Fibroblast of skin of back (primary cell): ENCODE measurements around the gene PBX4.
"Not testable (repeated sequence)": the region's sequence is repeated elsewhere in the genome, so short reads cannot be mapped to it uniquely, and the experiment has no call there.

Source experiments
- DNase-seq: peaks from one replicate; pipeline ENCODE4 v3.0.0-alpha.2; 2013

The PBX4 gene

DNA sequence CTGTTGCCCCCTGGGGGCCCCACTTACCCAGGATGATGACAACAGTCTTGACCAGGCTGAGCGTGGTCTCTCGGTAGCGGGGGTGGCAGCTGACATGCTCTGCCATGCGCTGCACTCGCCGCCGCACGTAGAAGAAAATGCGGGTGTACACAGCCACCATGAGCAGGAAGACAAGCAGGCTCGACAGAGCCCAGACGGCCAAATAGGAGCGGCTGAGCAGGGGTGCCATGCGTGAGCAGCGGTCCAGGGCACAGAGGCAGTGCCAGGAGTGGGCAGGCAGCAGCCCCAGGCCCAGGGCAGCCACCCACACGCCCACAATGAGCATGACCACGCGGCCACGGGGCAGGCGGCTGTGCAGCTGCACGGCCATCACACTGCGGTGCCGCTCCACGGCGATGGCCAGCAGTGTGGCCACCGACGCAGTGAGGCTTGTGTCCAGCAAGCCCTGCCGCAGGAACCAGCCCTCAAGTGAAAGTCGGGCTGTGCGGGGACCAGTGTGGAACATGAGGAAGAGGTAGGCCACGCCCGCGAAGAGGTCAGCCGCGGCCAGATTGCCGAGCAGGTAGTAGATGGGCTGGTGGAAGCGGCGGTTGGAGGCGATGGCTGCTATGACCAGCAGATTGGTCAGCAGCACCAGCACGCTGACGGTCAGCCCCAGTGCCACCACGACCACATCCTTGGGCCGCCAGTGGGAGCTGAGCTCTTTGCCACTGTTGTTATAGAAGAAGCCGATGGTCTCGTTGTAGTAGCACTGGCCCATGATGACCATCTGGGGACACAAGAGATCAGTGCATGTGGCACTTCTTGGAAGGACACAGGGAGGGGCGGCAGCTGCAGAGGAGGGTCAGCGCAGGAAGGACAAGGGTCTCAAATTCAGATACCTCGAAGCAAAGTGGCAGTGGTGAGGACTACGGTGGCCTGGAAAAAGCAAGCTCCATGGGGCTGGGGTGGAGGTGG, 8.3 kb upstream of the PBX4 start:
- DNase-seq: no peak

DNA sequence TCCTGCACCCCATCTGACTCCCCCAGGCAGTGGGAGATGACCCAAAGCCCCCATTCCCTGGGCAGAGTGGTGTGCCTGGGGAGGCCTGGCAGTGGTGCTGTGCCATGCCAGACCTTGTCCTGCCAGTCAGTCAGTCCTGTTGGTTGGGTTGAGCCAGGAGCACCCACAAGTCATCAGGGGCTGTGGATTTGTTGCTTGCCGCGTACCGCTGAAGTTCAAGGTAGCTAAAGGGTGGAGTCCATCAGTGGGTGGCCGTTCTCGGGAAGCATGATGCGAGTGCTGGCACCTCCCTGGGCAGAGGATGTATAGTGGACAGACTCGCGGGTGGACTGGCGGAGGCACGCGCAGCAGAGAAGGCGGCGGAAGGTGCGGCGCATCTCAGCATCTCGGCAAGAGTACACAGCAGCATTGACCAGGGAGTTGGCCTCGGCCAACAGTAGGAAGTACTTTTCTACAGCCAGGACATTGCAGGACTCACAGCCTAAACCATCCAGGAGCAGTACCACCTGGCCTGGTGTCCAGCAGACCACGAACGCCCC, 5.6 kb upstream of the PBX4 start:
- DNase-seq: no peak

DNA sequence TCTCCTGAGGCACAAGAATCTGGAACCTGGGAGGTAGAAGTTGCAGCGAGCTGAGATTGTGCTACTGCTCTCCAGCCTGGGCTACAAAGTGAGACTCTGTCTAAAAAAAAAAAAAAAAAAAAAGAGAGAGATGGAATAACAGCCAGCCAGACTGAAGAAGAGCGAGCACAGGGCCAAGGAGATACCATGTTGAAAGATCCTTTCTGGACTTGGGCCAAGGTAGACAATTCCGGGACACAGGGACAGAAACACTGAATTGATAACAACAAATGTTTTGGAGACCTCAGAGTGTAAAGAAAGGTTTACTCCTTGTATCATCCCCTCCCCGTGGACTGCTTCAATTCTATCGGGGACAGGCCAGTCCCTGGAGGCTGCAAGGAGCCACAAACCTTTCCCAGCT, 4.9 kb upstream of the PBX4 start:
- no peak for DNase-seq

DNA sequence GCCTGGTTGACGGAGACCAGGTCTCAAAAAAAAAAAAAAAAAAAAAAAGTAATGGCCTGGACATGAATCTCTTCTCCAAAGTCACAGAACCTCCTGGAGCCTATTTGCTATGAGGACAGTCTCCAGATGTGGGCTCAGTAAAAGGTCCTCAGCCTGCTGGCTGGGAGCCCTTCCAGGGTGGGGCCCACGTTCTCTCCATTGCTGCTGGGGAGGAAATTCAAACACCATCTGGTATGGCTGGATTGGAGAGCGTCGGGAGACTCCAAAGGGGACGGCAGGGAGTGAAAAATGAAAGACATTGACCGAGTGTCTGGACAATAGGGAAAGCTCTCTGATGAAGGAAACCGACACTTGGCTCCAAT, 1.3 kb upstream of the PBX4 start:
- no peak for DNase-seq

DNA sequence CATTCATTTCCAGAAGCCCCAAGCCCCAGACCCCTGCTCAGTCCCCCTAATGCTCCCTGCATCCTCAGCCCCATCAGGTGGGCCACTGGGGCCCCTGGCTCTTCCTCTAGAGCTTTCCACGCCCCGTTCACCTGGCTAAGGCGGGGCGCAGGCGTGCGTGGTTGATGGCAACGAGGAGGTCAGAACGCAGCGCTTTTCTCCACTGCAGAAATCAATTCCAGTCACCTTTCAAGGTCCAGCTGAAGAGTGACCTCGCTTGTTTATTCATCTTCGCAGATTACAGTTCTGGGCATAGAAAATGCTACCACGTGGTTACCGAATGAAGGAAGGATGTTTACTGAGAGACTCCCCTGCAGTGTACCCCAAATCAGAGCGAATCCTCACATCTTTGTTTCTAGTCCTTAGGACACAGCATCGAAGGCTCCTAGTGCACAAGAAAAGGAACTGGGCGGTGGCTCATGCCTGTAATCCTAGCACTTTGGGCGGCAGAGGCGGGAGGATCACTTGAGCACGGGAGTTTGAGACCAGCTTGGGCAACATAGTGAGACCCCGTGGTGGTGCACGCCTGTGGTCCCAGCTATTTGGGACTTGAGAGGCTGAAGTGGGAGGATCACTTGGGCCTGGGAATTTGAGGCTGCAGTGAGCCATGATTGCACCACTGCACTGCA, 828 bp upstream of the PBX4 start:
- DNase-seq: no peak

DNA sequence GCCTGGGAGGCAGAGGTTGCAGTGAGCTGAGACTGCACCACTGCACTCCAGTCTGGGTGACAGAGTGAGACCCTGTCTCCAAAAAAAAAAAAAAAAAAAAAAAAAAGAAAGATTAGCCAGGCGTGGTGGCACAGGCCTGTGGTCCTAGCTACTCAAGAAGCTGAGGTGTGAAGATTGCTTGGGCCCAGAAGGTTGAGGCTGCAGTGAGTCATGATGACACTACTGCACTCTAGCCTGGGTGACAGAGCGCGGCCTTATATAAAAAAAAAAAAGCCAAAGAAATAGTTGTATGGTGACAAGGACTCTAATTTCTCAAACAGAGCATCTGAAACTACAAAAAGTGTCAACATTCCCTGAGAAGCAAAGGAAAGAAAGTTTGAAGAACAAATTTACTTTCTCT, 3.4 kb downstream of the PBX4 start:
- peak; percentile 80 for DNase-seq

DNA sequence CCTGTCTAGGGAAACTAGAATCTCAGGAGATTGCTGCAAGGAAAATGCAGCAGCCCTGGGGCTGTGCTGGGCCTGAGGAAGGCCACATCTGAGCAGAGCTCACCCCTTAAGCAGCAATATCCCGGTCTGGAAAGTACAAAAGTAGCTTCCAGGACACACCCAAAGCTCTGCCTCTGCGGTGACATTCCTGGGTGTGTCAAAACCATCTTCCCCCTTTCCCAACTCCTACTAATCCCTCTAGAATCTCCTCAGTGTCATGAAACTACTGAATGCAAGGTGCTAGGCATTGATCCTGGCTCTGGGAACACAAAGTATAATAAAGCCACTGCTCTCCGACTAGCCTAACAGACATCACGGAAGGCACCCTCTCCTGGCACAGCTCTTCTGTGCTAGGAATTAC, 5.0 kb downstream of the PBX4 start:
- peak; percentile 70 for DNase-seq

DNA sequence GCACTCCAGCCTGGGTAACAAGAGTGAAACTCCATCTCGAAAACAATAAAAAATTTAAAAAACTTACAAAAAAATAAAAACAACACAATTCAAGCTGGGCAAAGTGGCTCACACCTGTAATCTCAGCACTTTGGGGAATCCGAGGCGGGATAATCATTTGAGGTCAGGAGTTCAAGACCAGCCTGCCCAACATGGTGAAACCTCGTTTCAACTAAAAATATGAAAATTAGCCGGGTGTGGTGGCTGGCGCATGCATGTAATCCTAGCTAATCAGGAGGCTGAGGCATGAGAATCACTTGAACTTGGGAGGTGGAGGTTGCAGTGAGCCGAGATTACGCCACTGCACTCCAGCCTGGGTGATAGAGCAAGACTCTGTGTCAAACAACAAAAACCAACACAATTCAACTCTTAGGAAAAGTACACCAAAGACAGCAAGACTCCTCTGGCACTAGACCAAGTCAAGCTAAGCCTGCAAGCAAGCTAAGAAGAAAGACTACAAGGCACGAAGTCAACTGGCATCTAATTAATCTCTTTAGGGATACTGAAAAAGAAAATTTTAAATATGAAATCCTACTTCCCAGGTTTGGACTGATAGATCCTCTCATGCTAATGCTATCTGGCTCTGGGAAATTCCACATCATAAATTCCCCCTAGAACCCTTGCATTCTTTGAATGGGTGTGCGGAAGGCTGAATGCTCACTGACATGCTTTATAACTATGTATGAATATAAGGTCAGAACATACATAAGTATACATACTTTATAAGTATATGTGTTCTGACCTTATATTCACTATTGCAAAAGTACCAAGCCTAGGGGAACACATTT, 7.9 kb downstream of the PBX4 start:
- peak; percentile 32 for DNase-seq

DNA sequence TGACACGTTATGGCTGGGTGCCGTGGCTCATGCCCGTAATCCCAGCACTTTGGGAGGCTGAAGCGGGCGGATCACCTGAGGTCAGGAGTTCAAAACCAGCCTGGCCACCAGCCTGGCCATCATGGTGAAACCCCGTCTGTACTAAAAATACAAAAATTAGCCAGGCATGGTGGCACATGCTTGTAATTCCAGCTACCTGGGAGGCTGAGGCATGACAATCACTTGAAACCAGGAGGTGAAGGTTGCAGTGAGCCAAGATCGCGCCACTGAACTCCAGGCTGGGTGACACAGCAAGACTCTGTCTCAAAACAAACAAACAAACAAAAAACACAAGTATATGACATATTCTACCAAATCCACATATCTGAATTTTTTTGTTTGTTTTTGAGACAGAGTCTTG, 11.8 kb downstream of the PBX4 start:
- DNase-seq: not testable (repeated sequence)

DNA sequence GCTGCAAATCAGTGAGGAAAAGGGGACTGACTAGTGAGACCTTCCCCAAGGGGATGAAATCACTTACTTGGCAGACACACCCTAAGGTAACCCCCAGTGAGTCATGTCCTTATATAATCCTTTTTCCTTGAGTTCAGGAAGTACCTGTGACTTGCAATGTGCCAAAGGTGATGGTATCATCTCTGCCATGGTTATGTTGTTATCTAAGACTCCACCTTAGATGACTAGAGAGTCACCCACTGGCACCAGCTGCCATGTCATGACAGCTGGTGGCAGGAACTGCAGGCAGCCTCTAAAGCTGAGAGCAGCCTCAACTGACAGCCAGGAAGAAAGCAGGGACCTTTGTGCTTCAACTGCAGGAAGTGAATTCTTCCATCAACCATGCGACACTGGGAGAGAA, 12.5 kb downstream of the PBX4 start:
- DNase-seq: no peak

DNA sequence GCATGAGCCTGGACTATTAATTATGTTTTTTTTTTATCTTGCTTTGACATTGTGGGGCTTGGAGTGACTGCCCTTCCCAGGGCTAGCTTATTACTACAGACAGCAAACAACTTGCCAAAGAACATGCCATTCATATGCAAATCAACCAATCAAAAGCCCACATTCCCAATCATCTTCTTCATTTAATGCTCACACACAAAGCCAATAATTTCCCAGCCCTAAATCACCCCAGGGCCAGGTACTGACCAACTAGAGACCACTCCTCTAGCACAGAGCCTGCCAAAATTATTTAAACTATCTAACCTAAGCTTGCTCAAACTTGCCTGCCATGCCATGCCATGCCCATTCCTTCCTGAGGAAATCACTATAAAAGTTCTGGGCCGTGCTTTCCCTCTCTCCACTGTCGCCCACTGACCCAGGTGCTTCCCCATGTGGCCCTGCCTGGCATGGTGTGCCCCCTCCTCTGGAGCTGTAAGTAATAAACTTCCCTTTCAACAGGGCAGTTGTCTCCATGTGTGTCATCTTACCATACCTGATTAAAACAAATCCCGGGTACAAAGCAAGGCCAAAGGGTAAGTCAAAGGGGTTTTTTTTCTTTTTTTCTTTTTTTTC, 15.7 kb downstream of the PBX4 start:
- DNase-seq: no peak

DNA sequence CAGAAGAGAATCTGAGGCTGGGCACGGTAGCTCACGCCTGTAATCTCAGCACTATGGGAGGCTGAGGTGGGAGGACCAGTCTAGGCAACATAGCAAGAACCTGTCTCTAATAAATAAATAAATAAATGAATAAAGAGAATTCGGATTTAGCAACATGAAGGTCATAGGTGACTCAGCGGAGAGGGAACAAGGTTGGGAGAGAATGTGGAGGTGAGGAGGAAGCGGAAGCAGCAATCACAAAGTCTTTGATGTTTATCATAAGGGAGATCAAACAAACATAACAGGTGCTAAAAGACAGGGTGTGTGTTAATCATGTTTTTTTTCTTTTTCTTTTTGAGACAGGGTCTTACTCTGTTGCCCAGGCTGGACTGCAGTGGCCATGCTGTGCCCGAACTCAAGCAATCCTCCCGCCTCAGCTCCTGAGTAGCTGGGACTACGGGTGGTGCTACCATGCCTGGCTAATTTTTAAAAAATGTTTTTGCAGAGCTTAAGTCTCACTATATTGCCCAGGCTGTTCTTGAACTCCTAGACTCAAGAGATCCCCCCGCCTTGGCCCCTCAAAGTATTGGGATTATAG, 16.3 kb downstream of the PBX4 start:
- no peak for DNase-seq

DNA sequence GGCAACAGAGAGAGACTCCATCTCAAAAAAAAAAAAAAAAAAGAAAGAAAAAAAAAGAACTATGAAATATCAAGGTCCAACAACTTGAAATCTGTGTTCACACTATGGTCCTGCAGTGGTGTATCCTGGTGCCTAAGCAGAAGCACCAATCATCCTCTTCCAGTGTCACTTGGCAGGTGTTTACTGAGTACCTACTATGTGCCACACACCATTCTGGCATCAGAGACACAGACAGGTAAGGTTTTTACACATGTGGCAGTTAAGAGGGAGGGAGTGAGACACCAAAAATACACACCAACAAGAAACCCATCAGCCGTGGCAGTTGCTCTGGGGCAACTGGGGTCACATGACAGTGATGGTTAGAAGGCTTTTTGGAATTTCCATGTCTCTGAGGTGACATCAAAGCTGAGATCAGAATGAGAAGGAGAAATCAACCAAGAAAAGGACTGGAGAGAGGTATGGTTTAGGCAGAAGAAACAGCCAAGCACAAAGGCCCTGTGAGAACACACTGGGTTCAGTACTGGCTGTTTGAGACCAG, 17.6 kb downstream of the PBX4 start:
- DNase-seq: no peak

DNA sequence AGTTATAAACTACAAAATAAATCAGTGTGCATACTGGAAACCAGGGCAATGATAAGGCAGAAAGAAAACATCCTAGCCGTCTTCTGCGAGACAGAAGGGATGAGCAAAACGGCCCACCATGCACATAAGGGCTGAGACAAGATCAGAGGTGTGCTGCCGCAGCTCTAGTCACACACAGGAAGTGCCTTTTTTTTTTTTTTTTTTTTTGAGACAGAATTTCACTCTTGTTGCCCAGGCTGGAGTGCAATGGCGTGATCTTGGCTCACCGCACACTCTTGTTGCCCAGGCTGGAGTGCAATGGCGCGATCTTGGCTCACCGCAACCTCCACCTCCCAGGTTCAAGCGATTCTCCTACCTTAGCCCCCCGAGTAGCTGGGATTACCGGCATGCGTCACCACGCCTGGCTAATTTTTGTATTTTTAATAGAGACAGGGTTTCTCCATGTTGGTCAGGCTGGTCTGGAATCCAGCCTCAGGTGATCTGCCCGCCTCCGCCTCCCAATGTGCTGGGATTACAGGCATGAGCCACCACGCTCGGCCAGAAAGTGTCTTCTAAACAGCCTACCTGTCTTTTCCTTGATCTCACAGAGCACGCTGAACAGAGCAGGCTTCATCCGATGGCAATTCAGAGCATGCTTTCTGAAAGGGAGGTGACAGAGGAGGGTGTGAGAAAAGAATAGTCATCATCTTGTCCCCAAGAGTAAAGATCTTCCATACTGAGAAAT, 19.6 kb downstream of the PBX4 start:
- not testable (repeated sequence) for DNase-seq

DNA sequence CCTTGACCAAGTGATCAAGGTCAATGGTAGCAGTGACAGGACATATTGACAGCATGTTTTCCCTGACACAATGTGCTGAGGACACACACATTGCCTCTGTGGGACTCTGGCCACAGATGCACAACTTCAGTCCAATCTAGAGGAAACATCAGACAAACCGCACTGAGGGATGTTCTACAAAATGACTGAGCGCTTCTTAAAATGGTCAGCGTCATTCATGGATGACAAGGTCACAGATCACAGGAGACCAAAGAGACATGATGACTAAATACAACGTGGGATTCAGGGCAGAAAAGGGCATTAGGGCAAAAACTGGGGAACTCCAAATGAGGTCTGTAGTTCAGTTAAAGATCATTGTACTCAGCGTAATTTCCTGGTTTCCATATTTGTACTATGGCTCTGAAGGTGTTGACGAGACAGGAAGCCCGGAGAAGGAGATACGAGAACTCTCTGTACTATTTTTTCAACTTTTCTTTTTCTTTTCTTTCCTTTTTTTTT, 20.6 kb downstream of the PBX4 start:
- no peak for DNase-seq

DNA sequence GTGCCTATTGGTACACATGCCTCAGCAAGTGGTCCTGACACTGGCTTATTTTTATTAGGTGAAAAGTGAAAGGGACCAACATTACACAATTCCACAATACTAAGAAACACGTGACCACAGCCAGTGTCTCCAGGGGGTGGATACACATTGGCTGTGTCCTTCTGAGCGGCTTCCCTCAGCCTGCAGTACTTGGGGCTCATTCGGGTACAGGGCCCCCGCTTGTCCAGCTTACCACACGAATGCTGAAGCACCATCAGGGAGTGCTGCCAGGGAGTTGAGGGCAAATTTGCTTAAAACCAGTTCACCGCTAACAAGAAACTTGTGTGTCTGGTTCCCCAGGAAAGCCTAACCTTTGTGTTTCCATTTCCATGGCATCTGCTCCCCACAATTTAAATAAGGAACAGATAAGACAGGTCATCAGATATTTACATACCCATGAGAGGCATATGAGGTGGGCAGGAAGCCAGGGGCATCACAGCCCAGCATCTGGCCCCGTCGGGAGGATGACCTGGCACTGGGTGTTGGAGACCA, 23.3 kb downstream of the PBX4 start:
- no peak for DNase-seq

DNA sequence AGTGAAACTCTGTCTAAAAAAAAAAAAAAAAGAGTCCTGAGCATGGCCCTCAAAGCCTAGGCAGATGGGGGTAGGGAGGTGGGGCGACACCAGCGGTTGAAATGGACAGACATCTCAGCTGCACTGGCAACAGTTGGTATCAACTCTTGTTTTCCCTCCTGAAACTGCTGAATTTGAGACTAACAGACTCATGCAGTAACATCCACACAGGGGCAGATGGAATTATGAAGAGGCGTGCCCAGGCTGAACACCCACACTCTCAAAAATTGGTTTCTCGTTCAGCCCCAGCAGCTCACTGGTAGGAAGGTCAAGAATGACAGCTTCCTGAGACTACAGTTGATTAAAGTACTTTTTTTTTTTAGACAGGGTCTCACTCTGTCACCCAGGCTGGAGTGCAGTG, 24.1 kb downstream of the PBX4 start:
- no peak for DNase-seq

DNA sequence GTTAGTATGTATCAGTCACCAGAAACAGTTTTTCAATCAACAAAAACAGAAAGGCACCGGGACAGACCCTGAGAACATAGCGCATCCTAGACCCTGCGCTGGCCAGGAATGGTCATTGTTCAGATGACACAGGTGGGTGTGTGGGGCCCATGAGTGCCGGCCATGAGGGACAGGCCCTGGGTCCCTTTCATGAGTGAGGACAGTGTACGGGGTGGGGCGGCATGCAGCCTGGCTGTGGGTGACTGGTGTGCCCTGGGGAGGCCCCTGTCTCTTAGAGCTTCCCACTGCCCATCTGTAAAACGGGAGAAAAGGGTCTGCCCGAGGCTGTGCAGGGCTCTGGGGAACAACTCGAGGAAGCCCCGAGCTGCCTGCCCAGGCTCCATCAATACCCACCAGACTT, 25.8 kb downstream of the PBX4 start:
- DNase-seq: no peak

DNA sequence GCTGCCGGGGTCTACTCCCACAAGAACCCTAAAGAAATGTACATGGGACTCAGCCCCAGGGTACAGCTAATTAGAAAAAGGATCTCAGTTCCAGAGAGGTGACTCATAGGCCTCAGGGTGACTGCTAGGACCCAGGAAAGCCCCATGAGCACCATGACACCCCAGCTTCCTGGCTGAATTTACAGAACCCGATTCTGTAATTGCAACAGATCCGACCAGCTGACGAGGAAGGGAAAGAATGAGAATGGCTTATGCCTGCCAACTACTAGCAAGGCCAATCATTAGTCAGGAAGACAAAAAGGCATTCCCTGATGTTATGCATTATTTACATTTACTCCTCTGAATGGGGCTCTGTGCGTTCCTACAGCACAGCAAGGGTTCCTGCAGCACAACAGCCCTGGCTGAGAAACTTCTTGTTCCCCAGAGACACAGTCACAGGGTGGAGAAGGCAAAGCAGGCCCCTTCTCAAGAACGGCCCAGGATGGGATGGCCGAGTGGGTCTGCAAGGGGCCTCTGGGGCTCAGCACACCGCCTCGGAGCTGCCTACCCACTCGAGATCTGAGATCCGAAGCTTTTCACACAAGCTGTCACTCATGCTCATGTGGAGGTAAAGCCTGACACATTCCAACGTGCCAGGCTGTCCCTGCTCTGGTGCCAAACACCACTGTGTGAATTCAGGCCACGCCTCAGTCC, 27.2 kb downstream of the PBX4 start:
- peak; percentile 93 for DNase-seq

DNA sequence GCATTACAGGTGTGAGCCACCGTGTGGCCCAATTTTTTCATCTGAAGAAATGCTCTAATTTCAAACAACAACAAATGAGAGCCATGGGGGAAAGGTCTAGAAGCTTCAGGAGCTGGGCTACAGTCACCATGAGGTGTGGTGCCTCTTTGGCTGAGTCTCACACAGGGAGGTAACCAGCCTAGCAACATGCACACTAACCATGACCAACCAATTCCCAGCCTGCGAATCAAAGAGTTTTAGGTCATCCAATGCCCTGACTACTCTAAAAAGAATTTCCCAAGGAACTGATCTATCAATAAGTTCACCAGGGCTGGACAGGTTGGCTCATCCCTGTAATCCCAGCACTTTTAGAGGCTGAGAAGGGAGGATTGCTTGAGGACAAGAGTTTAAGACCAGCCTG, 29.9 kb downstream of the PBX4 start:
- peak; percentile 17 for DNase-seq
